ENCODE measurements around the gene NBPF1. TPM values are rescaled to one million over a fixed set of nuclear protein-coding genes. Genes with fewer than 3 reads are reported as not detected.
A peak's percentile ranks its signal among the peaks of the same experiment; 100 is the strongest.

Gene NBPF1
- total and polyA plus RNA-seq, 9 of the 15 experiments (the other 6 are each of a cell fraction or from before 2014, with no cell fraction given) = 5.2 to 42.6 (median 24.1) TPM

DNA sequence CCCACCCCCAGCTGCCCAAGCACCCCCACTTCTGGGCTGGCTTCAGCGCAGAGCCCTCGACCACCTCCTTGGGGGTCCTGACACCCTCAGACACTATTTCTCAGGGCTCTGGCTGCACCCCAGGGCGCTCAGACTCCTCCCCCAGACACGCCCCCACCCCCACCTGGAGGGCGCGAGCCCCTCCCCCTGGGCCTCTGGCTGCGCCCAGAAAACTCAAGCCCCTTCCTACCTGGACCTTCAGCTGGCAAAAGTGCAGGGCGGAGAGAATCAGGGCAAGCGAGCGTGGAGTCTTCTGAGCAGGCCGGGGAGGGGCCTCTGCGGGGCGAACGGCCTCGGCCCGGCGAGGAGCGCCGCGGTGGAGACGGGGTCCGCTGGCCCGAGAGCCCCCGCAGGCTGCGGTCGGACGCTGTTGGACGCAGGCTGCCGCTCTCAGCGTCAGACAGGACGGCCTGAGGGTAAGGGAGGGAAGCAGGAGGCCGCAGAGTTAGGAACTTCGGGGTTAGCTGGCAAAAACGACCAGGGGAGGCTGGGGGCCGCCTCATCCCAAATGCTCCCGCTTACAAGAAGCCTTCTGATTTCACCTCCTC, 17.4 kb upstream of the NBPF1 start (continued):
- TF ChIP-seq, protein P1, sequence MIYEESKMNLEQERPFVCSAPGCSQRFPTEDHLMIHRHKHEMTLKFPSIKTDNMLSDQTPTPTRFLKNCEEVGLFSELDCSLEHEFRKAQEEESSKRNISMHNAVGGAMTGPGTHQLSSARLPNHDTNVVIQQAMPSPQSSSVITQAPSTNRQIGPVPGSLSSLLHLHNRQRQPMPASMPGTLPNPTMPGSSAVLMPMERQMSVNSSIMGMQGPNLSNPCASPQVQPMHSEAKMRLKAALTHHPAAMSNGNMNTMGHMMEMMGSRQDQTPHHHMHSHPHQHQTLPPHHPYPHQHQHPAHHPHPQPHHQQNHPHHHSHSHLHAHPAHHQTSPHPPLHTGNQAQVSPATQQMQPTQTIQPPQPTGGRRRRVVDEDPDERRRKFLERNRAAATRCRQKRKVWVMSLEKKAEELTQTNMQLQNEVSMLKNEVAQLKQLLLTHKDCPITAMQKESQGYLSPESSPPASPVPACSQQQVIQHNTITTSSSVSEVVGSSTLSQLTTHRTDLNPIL (CRISPR knock-in tag; IDR thresholded peaks at IDR 0.05) = no peak
- no peak for TF ChIP-seq ZNF584 (CRISPR knock-in tag; IDR thresholded peaks at IDR 0.05; ENCODE audit: low read depth)
- TF ChIP-seq CHD1 (IDR thresholded peaks at IDR 0.05; ENCODE audit: low read length) = no peak
- TF ChIP-seq, protein P2, sequence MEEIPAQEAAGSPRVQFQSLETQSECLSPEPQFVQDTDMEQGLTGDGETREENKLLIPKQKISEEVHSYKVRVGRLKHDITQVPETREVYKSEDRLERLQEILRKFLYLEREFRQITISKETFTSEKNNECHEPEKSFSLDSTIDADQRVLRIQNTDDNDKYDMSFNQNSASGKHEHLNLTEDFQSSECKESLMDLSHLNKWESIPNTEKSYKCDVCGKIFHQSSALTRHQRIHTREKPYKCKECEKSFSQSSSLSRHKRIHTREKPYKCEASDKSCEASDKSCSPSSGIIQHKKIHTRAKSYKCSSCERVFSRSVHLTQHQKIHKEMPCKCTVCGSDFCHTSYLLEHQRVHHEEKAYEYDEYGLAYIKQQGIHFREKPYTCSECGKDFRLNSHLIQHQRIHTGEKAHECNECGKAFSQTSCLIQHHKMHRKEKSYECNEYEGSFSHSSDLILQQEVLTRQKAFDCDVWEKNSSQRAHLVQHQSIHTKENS (CRISPR knock-in tag; IDR thresholded peaks at IDR 0.05) = no peak
- TF ChIP-seq PYGO2 (tag; IDR thresholded peaks at IDR 0.05) = no peak
- TF ChIP-seq, protein P3, sequence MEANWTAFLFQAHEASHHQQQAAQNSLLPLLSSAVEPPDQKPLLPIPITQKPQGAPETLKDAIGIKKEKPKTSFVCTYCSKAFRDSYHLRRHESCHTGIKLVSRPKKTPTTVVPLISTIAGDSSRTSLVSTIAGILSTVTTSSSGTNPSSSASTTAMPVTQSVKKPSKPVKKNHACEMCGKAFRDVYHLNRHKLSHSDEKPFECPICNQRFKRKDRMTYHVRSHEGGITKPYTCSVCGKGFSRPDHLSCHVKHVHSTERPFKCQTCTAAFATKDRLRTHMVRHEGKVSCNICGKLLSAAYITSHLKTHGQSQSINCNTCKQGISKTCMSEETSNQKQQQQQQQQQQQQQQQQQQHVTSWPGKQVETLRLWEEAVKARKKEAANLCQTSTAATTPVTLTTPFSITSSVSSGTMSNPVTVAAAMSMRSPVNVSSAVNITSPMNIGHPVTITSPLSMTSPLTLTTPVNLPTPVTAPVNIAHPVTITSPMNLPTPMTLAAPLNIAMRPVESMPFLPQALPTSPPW (CRISPR knock-in tag; IDR thresholded peaks at IDR 0.05) = peak; percentile 38; the same call in 1 of the 2 replicates
- no peak for TF ChIP-seq ELF2 (CRISPR knock-in tag; IDR thresholded peaks at IDR 0.05)
- no peak for TF ChIP-seq ZNF766 (CRISPR knock-in tag; conservative IDR thresholded peaks at IDR 0.05)
- TF ChIP-seq ESRRA (IDR thresholded peaks at IDR 0.05; ENCODE audit: borderline replicate concordance, low read depth) = no peak
- TF ChIP-seq, protein P4, sequence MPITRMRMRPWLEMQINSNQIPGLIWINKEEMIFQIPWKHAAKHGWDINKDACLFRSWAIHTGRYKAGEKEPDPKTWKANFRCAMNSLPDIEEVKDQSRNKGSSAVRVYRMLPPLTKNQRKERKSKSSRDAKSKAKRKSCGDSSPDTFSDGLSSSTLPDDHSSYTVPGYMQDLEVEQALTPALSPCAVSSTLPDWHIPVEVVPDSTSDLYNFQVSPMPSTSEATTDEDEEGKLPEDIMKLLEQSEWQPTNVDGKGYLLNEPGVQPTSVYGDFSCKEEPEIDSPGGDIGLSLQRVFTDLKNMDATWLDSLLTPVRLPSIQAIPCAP (CRISPR knock-in tag; IDR thresholded peaks at IDR 0.05; ENCODE audit: borderline replicate concordance) = no peak
- no peak for TF ChIP-seq TAF15 (IDR thresholded peaks at IDR 0.05; ENCODE audit: low read depth, low read length)
- TF ChIP-seq ZNF830 (CRISPR knock-in tag; IDR thresholded peaks at IDR 0.05) = 0 out of 2 replicates have a peak, but pooled peaks have one; percentile 72
- no peak for TF ChIP-seq ZNF699 (CRISPR knock-in tag; IDR thresholded peaks at IDR 0.05; ENCODE audit: insufficient replicate concordance)
- TF ChIP-seq ETV1 (tag; conservative IDR thresholded peaks at IDR 0.05; ENCODE audit: low read depth) = no peak
- TF ChIP-seq, protein P5, sequence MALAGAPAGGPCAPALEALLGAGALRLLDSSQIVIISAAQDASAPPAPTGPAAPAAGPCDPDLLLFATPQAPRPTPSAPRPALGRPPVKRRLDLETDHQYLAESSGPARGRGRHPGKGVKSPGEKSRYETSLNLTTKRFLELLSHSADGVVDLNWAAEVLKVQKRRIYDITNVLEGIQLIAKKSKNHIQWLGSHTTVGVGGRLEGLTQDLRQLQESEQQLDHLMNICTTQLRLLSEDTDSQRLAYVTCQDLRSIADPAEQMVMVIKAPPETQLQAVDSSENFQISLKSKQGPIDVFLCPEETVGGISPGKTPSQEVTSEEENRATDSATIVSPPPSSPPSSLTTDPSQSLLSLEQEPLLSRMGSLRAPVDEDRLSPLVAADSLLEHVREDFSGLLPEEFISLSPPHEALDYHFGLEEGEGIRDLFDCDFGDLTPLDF (CRISPR knock-in tag; IDR thresholded peaks at IDR 0.05) = no peak
- peak; percentile 15; the same call in 1 of the 2 replicates for TF ChIP-seq ZFX (CRISPR knock-in tag; IDR thresholded peaks at IDR 0.05)
- peak; percentile 45 for TF ChIP-seq FIP1L1 (IDR thresholded peaks at IDR 0.05; ENCODE audit: low read depth, low read length, poor library complexity, severe bottlenecking)
- TF ChIP-seq HMGN3 (IDR thresholded peaks at IDR 0.05; ENCODE audit: borderline replicate concordance, extremely low read depth, insufficient read length, low read depth, low read length) = no peak
- TF ChIP-seq NR4A1 (CRISPR knock-in tag; IDR thresholded peaks at IDR 0.05) = no peak
- 0 out of 2 replicates have a peak, but pooled peaks have one; percentile 27 for TF ChIP-seq NR4A1 (tag; IDR thresholded peaks at IDR 0.05)
